ENCODE results near the gene SLC25A26.

The SLC25A26 gene

DNA sequence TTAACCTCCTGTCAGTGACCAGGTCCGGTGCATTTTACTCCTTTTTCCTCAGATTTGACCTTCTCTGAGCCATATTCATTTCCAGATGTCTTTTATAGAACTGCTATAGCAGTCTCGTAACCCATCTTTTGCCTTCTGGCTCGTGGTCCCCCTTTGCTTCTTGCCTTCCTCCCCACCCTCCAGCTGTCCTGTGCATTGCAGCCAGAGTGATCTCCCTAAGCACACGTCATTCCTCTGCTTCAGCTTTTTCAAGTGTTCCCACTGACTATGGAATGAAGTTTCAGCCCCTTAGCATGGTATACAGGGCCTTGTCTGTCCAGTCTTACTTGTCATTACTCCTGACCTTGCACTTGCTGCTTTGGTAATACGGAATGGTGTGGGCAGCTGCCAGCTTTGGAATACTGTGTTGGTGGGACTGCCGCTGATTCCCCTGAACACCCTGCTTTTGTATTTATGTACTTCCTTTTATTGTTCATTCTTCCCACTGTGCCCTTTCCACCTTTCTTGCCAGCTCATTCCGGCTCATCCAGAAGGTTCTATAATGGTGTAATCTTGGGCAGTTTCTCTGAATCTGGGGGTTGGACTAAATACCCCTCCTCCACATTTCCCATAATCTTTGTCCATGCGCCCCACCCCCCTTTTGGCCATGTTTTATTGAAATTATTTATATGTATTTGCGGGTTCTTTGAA is 38.9 kb downstream of the SLC25A26 start:
- TF ChIP-seq, protein P1, sequence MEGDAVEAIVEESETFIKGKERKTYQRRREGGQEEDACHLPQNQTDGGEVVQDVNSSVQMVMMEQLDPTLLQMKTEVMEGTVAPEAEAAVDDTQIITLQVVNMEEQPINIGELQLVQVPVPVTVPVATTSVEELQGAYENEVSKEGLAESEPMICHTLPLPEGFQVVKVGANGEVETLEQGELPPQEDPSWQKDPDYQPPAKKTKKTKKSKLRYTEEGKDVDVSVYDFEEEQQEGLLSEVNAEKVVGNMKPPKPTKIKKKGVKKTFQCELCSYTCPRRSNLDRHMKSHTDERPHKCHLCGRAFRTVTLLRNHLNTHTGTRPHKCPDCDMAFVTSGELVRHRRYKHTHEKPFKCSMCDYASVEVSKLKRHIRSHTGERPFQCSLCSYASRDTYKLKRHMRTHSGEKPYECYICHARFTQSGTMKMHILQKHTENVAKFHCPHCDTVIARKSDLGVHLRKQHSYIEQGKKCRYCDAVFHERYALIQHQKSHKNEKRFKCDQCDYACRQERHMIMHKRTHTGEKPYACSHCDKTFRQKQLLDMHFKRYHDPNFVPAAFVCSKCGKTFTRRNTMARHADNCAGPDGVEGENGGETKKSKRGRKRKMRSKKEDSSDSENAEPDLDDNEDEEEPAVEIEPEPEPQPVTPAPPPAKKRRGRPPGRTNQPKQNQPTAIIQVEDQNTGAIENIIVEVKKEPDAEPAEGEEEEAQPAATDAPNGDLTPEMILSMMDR (IDR thresholded peaks at IDR 0.05; ENCODE audit: insufficient read depth, low read length, missing control alignments): no peak
- POLR2A ChIA-PET: no interaction called here
- no peak for DNase-seq (ENCODE audit: low read depth, low spot score)
- CTCF ChIA-PET: interaction anchor here (0.9 to 3.7 kb wide), 5 partner anchors 9 to 562 kb away, joined by 3 to 21 read pairs (median 4); no protein-coding TSS in a partner anchor
- H3K4me3 ChIP-seq (ENCODE audit: low read depth, low read length): no peak overlapping the region

DNA sequence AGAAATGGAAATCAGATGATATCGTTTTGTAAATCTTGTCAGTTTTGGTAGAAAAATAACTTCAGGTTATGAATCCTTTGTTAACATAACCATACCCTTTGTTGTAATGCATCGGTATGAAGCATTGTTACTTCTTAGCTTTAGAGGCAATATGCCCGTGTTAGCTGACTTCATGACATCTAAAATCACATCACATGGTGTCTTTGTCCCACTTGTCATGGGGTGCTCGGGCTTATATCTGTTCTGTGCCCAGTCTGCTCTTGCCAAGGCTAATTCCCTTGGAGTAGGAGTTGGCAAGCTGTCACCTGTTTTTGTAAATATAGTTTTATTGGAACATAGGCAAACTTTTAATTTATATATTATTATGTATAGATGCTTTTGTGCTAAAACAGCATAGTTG is 39.6 kb downstream of the SLC25A26 start:
- ChIA-PET CTCF (interaction anchor here (1.0 to 3.7 kb wide), 5 partner anchors 9 to 562 kb away, joined by 3 to 21 read pairs (median 4); no protein-coding TSS in a partner anchor), POLR2A (no interaction called here)
- TF ChIP-seq, protein P1 (IDR thresholded peaks at IDR 0.05; ENCODE audit: insufficient read depth, low read length, missing control alignments): no peak
- no peak overlapping the region for H3K4me3 ChIP-seq (ENCODE audit: low read depth, low read length)
- no peak for DNase-seq (ENCODE audit: low read depth, low spot score)

DNA sequence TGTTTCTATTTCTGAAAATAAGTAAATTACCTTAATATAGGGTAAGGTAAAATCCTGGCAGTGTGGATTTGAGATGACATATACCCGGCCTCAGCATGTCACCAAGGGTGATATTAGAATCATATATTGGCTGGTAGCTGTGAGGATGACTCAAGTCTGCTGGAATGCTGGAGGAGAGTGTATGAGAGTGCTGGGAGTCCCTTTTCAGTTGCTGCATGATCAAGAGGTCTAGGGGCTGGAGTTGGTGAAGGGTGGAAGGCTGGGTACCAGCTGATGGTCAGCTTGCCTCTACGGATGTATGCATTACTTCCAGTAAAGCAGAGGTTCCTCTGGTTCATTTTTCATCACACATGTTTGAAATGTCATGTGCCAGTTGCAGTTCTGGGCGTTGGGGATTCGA is 40.6 kb downstream of the SLC25A26 start:
- no peak overlapping the region for H3K4me3 ChIP-seq (ENCODE audit: low read depth, low read length)
- ChIA-PET POLR2A (no interaction called here), CTCF (interaction anchor here (1.3 to 3.7 kb wide), 4 partner anchors 10 to 561 kb away, joined by 3 to 21 read pairs (median 8); no protein-coding TSS in a partner anchor)
- DNase-seq (ENCODE audit: low read depth, low spot score): no peak
- TF ChIP-seq, protein P1 (IDR thresholded peaks at IDR 0.05; ENCODE audit: insufficient read depth, low read length, missing control alignments): no peak

DNA sequence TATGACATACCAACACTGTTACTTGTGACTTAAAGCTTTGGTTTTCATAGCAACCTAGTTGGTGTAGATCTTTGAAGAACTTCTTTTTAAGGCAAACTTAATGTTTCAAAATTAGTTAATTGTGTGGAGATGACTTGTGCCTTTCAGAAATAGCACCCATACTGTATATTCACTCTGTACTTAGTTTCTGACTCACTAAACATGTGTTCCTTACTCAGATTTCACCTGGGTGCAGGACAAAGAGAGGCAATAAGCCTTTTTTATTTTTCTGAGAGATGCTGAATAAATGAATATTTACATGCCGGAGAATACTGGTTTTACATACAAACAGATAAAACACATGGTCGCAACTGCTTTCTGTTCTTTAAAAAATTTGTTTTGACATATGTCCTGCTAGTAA is 44.8 kb downstream of the SLC25A26 start:
- DNase-seq (ENCODE audit: low read depth, low spot score): no peak
- ChIA-PET CTCF (interaction anchor here (0.7 to 3.2 kb wide), 5 partner anchors 11 to 557 kb away, joined by 3 to 16 read pairs (median 3); no protein-coding TSS in a partner anchor), POLR2A (no interaction called here)
- no peak overlapping the region for H3K4me3 ChIP-seq (ENCODE audit: low read depth, low read length)
- TF ChIP-seq, protein P1 (IDR thresholded peaks at IDR 0.05; ENCODE audit: insufficient read depth, low read length, missing control alignments): no peak

DNA sequence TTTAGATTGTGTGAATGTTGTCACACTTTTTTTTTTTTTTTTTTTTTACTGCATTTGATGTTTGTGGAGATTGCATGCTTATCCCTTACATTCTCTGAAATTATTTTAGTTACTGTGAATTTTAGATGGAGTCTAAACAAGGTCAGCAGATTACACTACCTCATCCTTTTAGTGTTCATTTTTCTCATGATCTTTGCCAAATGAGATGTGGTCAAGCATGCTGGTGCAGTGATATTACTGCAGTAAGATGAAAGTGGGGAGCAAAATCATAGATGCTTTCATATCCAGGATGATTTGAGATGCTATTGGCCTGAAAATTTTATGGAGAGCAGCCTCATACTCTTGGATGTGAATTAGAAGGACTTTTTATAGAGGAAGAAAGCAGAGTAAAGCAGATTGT is 45.8 kb downstream of the SLC25A26 start:
- H3K4me3 ChIP-seq (ENCODE audit: low read depth, low read length): no peak overlapping the region
- ChIA-PET POLR2A (no interaction called here), CTCF (interaction anchor here (1.2 to 3.2 kb wide), 3 partner anchors 13 to 556 kb away, joined by 3 to 16 read pairs (median 3); no protein-coding TSS in a partner anchor)
- no peak for DNase-seq (ENCODE audit: low read depth, low spot score)
- TF ChIP-seq, protein P1 (IDR thresholded peaks at IDR 0.05; ENCODE audit: insufficient read depth, low read length, missing control alignments): no peak

DNA sequence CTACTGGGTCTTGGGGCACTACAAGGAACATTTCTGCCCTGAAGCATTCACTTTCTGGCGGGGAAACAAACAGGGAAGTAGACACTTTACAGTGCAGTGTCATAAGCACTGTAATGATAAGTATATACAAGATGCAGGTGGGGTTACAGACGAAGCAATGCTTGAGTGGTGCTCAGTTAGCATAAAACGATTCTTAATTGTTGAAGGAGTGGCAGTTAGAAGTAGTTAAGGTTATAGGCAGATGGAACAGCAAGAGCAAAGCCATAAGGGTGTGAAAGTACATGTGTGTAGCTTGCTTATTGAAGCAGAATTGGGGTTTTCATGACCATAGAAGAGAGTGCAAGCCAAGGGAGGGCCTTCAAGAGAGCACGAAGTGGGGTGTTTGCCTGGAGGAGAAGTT is 46.2 kb downstream of the SLC25A26 start:
- no peak for DNase-seq (ENCODE audit: low read depth, low spot score)
- no peak overlapping the region for H3K4me3 ChIP-seq (ENCODE audit: low read depth, low read length)
- ChIA-PET POLR2A (no interaction called here), CTCF (interaction anchor here (1.0 to 3.2 kb wide), 3 partner anchors 10 to 556 kb away, joined by 3 to 16 read pairs (median 4); no protein-coding TSS in a partner anchor)
- TF ChIP-seq, protein P1 (IDR thresholded peaks at IDR 0.05; ENCODE audit: insufficient read depth, low read length, missing control alignments): no peak
